LNCAP (cell line): ENCODE data around the gene CDKN2D.

Experiments
- TF ChIP-seq, protein P1 (sequence below): fragments of 450-650 bp; IDR thresholded peaks from 2 replicates; pipeline ENCODE4 v1.5.1; 2017; ENCODE audit warnings: mild to moderate bottlenecking

Gene CDKN2D

DNA sequence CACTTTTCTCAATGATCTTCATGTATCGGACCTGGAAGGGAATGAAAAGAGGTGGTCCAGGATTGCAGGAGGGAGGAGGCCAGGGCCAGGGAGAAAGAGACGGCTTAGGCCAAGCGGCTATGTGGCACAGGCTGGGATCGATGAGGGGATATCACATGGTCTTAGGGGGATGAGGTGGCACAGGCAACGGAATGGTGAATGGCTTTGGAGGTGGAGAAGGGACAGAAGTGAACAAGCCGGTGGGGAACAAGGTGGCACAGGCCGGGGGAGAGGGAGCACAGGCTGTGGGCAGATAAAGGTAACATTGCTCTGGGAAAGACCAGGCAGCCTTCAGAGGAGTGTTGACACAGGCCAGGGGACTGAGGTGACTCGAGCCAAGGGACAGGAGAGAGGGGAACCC, 5.7 kb upstream of the CDKN2D start:
- TF ChIP-seq, protein P1, sequence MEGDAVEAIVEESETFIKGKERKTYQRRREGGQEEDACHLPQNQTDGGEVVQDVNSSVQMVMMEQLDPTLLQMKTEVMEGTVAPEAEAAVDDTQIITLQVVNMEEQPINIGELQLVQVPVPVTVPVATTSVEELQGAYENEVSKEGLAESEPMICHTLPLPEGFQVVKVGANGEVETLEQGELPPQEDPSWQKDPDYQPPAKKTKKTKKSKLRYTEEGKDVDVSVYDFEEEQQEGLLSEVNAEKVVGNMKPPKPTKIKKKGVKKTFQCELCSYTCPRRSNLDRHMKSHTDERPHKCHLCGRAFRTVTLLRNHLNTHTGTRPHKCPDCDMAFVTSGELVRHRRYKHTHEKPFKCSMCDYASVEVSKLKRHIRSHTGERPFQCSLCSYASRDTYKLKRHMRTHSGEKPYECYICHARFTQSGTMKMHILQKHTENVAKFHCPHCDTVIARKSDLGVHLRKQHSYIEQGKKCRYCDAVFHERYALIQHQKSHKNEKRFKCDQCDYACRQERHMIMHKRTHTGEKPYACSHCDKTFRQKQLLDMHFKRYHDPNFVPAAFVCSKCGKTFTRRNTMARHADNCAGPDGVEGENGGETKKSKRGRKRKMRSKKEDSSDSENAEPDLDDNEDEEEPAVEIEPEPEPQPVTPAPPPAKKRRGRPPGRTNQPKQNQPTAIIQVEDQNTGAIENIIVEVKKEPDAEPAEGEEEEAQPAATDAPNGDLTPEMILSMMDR = no peak

DNA sequence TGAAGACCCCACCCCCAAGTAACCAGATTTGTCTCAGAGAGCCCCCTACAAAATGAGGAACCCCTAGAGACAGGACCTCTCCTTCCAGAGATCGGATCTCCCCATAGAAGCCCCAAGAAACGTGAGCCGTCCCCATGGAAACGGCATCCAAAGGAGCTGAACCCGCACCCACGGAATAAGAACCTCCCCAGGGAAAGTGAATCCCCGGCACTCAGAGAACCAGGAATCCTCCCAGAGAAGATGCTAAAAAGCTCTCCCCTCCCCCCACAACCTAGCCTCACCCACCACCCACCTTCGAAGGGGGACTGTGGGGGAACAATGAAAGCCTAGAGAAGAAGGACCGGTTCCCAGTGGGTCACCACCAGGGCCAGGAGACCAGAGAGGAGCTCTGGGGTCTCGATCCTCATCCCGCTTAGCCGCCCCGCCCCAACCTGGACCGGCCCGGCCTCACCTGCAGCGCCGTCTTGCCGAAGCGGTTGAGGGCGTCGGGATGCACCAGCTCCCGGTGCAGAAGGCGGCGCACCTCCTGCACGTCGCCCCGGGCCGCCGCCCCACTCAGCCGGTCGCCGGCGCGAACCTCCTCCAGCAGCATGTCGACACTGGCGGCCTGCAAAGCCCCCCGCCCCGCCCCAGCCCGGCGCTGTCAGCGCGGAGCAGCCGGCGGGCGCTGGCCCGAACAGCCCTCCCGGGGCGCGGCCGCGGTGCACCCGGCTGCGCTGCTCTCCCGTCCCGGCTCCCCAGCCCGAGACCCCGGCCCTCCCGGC, 535 bp downstream of the CDKN2D start:
- TF ChIP-seq, protein P1 = peak; percentile 19; the same call in 1 of the 2 replicates

DNA sequence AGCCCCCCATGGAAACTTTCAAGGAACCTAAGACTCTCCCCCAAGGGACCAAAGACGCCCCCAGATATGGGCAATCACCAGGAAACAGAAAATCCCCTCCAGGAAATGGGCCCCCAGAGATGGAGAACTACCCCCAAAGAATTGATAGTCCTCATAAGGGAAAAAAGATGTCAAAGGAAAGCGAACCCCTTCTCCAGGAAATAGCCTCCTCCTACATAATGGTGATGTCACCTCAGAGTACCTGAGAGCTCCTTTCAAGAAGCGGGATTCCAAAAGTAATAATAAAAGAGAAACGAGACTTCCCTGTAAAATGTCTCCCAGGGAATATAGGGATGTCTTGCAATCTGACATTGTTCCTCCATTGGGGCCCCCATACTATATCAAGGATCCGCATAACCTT, 1.1 kb downstream of the CDKN2D start:
- TF ChIP-seq, protein P1 = no peak

DNA sequence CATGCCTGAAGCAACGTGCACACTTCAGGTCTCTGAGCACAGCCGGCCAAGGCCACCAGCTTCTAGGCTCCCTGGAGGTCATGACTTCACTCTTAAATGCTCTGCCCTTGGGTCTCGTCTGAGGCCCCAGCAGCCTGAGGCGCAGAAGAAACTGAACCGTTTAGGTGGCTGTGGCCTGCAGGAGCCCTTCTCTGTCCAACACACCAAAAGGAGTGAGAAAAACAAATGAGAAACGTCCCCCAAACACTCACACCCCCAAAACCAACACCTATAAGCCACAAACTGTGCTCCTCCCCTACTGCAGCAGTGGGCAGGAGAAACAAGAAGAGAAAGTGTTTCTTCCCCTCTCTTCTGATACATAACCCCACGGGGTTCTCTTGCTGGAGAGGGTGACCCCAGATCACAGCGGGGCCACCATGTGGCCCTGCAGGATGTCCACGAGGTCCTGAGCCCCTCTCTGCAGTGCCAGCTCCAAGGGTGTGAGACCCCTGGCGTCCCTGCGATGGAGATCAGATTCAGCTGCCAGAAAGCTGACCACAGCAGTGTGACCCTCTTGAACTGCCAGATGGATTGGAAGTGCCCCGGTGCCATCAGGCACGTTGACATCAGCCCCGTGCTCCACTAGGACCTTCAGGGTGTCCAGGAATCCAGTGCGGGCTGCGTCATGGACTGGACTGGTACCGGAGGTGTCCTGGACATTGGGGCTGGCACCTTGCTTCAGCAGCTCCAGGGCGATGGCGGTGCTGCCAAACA, 1.9 kb downstream of the CDKN2D start:
- TF ChIP-seq, protein P1 = no peak

DNA sequence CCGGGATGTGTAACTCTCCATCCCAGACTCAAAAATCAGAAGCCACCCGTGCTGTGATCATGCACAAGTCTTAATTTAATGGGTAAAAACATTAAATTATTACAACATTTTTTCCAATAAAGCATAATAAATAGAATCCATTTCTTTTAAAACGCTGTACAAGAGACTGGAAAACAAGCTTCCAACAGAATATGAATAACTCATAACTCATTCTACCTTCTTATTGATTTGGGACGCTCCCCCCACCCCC, 2.4 kb downstream of the CDKN2D start:
- TF ChIP-seq, protein P1 = no peak

DNA sequence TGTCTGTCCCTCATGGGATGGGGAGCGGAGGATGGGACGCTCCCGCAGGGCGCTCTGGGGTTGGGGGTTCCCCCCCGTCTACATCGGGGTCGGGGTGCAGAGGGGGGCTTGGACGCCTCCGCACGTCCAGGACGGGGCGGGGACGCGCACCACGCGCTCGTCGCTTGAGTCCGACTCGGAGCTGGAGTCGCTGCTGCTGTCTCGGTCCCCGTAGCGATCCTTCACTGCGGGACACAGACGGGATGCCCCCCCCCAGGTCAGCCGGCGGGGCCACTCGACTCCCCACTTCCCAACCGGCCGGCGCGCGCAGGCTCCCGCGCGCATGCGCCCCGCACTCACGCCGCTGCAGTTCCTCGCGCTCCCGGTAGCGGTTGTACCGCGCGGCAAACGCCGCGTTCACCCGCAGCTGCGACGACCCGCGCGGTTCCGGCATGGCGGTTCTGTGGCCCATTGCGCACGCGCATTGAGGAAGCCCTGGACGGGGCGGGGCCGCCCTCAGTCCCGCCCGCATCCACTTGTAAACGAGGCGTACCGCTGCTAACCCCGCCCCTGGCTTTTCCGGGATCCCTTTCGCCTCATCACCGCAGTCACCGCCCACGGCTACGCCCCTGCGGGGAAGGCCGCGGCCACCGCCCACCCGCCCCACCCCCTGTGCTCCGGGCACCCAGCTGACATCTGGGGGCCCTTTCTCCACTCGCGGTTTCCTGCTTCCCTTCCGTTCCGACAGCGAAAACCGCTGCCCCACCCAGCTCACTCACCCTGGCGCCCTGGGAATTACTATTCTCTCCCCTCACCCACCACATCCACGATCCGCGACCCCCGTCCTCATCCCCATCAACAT, 3.0 kb downstream of the CDKN2D start, which contains the start of gene KRI1:
TSS of gene KRI1 (minus strand) at position 444 of the 841 bp plus-strand sequence. CDS start at position 433, 11 bp downstream.
- TF ChIP-seq, protein P1 = no peak

DNA sequence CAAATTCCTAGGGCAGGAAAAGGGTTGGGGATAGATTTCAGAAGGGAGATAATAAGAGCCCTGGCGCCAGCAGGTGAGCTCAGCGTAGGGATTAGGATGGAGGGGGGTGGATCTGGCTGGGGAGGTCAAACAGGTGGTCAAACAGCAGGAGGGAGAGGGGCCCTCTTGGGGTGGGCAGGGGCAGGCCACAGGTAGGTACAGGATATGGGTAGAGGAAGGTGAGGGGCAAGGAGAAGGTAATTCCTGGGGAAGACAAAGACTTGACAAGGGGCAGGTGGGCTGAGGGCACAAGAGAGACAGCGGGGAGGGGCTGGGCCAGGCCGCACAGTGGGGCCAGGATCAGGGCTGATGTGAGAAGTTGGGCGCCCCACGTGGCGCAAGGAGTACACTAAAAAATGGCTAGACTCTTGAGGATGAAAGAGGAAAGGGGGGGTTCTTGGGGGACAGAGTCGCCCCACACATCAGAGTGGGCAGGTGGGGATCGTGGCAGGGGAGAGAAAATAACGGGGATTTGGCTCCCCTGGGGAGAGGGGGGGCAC, 3.7 kb downstream of the CDKN2D start:
- TF ChIP-seq, protein P1 = peak; percentile 43
